GM19043 (cell line): Measurements from ENCODE around the gene SLC25A39.
A peak's percentile ranks its signal among the peaks of the same experiment; 100 is the strongest.
"Not testable (repeated sequence)": the region's sequence is repeated elsewhere in the genome, so short reads cannot be mapped to it uniquely, and the experiment has no call there.

Source experiments
- ATAC-seq: cut with Tn5 transposase; IDR thresholded peaks from one replicate; pipeline ENCODE4 v1.9.1; 2021; ENCODE audit warnings: low read depth; ENCODE audit not compliant: unreplicated experiment

Gene SLC25A39

DNA sequence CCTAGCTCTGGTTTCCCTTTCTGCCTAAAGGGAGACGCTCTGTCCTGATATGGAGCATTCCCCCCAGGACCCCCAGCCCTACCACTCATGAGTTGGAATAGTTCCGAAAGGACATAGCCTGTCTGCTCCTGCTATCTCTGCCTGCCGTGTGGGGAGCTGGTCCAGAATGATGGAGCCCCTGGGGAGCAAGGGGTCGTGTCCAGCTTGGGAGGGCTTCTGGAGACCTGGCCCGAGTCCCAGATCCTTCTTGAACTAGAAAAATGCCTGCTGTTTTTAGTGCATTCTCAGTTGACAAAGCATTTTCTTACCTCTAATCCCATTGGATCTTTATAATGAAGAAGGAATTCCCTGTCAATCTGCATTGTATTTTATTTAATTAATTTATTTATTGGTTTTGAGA, 11.3 kb upstream of the SLC25A39 start:
- no peak for ATAC-seq

DNA sequence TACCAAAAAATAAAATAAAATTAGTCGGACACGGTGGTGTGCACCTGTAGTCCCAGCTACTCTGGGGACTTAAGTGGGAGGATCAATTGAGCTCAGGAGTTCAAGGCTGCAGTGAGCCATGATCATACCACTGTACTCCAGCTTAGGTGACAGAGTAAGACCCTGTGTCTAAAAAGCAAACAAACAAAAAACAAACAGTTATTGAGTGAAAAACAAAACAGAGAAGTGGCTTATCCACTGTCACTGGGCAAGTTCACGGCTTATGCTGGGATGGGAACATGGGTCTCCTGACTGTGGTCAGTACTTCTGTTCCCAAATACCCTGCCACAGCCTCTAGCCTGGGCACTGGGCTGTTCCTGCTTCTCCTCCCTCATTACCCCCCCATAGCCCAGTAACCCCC, 10.9 kb upstream of the SLC25A39 start:
- ATAC-seq = no peak

DNA sequence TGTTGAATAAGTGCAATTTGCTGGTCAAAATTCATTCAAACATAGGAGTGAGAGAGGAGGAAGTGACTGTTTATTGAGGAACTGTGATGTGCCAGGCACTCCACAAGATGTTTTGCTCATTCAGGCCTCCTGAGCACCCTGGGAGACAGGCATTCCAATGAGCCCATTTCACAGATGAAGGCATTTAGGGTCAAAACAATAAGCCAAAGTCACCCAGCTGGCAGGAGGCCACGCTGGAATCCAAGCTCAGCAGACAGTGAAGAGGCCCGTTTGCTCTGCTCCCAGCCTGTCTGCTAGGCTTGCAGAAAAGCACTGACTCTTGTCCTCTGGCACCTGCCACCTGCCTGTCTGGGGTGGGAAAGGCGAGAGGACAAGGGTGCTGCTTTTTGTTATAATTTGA, 10.1 kb upstream of the SLC25A39 start:
- no peak for ATAC-seq

DNA sequence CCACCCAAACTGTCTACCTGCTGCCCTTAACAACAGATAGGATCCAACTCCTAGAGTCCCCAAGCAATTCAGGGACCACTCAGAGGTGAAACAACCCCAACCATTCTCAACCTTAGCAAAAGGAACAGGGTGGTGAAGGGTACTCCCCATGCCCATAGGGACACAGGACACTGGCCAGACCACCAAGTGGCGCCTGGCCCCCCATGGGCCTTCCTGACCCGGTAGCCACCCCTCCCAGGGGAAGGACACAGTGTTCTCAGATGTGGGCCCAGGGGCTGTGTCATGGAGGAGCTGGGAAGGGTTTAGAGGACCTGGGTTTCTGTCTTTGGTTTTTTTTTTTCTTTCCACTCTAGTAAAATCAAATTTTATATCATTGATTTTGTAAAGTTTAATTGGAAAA, 9.7 kb upstream of the SLC25A39 start:
- no peak for ATAC-seq

DNA sequence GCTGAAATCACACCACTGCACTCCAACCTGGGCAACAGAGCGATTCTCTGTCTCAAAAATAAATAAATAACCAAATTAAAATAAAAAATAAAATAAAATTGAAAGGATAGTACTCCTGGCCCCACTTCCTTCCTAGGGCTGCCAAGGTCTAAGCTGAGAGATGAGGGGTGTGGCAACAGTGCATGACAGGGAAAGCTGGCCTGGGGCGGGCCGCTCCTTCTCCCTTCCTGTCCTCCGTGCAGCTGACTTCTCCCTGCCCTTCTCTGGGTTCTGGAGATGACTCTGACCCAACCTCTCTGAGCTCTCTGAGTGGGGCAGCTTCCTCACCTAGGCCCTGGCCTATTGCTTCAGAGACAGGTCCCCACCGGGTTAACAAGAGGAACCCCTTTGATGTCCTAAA, 8.7 kb upstream of the SLC25A39 start:
- no peak for ATAC-seq

DNA sequence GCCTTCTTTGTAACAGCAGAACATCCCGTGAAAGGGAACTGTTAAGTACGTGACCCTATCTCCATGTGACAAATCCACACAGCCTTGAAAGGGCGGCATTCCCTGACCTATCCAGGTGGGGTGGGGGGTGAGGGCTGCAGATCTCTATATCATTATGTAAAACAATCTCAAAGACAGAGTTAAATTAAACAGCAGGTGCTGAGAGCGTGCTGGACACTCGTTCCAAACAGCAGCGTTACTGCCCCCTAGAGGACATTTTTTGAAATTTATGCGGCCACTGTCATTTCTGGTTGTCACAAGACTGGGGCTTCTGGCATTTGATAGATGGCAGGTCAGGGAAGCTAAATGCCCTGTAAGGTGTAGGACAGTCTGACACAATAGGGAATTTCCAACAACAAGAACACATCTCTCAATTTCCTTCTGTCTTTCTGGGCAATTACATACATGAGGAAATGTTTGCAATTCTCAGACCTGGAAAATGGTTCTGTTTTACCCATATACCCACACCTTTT, 6.7 kb upstream of the SLC25A39 start:
- ATAC-seq = no peak

DNA sequence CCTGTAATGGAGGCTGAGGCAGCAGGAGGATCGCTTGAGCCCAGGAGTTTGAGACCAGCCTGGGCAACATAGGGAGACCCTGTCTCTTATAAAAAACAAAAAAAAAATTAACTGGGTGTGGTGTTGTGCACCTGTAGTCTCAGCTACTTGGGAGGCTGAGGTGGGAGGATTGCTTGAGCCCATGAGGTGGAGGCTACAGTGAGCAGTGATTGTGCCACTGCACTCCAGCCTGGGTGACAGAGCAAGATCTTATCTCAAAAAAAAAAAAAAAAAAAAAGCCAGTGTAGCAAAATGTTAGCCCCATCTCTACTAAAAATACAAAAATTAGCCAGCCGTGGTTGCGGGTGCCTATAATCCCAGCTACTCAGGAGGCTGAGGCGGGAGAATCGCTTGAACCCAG, 5.6 kb upstream of the SLC25A39 start:
- not testable (repeated sequence) for ATAC-seq

DNA sequence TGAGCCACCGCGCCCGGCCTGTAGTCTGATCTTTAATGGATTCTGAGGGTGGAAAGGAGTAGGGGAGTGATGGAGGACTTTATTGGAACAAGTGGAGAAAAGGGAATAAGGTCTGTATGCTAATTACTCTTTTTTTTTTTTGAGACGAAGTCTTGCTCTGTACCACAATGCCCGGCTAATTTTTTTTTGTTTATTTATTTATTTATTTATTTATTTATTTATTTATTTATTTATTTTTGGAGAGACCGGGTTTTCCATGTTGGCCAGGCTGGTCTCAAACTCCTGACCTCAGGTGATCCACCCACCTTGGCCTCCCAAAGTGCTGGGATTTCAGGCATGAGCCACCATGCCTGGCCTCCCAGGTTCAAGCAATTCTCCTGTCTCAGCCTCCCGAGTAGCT, 4.9 kb upstream of the SLC25A39 start:
- ATAC-seq = not testable (repeated sequence)

DNA sequence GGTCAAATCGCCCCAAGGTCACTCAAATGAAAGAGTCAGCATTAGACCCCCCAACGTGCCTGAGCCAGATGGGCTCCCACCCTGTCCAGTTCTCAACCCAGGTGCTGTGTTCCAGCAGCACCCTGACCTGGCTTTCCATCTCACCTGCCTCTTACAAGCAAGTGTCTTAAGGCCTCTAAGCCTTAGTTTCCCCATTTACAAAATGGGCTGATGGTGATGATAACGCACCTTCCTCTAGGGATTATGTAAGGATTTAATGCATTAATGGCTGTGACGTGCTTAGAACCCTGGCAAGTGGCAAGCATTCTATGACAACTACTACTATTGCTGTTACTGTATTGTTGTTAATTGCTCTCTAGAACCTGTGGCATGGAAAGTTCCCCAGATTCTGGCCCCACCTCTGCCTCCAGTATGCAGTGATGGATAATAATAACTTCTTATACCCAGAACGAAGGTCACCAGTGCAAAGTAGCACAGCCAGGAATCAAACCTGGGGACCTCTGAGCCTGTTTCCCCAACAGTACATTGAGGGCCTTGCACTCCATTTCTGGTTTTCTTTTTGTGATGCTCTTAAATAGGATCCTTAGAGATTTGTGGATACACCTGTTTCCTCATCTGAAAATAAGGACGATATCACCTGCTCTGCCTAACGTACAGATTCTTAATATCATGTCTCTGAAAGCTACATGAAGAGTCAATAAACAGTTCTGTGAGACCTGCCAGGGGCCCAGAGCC, 3.3 kb upstream of the SLC25A39 start:
- no peak for ATAC-seq

DNA sequence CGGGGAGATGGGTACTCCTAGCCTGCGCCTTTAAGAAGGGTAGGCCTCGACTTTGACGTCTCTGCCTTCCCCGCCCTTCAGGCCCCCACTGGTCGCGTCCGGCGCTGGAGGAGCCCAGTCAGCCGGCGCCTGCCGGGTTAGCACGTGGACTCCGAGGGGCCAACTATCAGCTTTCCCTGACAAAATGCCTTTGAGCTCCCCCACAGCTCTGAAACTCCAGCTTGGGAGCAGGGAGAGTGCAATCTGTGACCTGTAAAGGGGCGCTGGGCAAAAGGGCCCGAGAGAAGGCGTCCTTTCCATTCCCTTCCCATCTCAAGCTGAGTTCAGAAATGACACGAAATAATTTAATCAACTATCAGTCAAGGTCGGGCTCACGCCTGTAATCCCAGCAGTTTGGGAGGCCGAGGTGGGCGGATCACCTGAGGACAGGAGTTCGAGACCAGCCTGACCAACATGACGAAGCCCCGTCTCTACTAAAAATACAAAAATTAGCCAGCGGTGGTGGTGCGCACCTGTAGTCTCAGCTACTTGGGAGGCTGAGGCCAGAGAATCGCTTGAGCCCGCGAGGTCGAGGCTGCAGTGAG, 2.3 kb upstream of the SLC25A39 start:
- ATAC-seq = peak; percentile 63

DNA sequence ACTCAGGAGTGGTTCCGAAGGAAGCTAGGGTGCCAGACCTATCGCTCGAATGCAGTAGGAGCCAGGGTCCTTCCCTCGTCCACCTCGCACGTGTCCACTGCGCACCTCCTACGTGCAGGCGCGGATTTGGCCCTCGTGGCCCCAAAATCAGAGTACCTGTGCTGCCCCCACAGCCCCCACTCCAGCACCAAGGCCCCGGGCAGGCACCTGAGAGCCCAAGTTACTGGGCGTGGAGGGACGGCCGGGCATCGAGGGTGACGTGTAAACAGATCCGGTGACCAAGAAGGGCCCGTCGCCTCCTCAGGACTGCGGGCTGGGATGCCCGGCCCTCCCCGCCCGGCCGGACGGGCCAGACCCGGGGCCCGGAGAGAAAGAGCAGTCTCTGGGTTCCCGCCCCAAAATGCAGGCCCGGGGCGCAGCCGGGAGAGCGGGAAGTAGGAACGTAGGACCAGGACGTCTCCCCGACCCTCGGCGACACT, 492 bp downstream of the SLC25A39 start:
- ATAC-seq = no peak

DNA sequence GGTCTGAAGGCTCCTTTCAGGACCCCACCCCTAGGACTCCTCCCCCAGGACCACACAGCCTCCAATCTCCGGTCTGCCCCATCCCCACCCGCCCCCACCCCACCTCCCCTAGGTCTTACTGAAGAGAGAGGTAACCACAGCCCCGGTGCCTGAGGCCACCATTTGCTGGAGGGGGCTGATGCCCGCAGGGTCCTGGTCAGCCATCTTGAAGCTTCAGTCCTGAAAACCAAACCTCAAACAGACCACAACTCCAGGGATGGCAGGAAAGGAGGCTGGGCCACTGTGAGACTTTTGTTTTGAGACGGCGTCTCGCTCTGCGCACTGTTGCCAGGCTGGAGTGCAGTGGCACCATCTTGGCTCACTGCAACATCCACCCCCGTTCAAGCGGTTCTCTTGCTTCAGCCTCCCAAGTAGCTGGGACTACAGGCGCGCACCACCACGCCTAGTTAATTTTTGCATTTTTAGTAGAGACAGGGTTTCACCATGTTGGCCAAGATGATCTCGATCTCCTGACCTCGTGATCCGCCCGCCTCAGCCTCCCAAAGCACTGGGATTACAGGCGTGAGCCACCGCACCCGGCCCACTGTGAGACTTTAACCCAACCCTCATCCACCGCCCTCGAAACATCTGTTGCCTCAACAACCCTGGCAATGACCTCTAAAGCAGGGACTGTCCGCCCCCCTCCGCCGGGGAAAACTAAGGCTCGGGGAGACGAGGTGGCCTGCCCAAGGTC, 1.1 kb downstream of the SLC25A39 start:
- ATAC-seq = no peak

DNA sequence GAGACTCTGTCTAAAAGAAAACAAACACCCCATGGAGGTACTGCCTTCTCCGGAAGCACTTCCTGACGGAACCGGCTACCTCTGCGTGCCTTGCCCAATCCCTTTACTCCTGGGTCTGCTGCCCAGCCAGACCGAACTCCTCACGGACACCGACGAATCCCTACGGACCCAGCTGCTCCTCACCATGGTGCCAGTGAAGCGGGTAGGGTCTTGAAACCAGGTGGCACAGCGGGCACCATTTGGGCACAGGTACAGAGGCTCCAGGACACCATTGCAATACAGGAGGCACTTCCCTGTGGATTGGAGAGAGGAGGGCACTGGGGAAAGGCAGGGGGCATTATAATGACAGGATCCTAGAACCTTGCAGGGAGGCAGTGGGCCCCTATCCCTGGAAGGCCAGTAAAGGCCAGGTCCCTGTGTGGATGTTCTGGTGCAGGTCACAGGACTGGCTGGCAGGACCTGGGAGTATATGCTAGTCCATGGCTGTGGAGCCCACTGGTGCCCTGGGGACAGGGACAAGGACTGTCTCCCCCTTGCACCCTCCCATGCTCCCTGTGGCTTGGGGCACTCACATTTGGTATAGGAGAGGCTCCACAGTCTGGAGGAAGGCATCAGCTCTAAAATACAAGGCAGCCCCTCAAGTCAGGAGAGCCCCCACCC, 2.3 kb downstream of the SLC25A39 start:
- no peak for ATAC-seq

DNA sequence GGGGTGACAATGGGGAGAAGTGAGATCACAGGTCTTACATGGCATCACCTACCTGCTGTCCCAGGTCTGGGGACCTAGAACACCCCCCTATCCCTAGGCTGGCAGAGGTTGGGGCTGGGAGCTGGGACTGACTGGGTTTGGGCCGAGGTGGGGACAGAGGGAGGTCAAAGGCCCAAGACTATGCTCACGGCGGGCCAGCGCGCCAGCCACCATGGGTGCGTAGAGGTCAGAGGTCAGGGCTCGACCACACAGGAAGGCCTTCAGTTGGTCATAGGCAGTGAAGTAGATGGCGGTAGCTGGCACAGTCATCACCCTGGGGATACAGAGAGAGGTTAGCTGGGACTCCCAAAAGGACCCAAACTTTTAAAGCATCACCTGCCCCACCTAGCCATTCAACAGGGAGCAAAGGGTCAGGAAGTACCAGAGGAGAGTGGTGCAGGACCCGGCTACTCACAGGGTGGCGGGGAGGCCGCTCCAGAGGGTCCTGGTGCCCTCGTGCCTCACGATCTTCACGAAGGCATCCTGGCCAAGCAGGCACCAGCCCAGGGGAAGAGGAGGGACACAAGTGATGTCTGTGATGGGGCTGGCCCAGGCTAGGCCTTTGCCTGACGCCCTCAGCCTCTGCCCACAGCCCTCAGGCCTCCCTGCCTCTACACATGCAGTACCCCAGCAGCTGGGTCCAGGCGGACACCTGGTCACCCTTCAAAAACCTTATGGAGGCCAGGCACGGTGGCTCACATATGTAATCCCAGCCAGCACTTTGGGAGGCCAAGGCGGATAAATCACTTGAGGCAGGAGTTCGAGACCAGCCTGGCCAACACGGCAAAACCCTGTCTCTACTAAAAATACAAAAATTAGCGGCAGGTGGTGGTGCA, 3.1 kb downstream of the SLC25A39 start:
- no peak for ATAC-seq

DNA sequence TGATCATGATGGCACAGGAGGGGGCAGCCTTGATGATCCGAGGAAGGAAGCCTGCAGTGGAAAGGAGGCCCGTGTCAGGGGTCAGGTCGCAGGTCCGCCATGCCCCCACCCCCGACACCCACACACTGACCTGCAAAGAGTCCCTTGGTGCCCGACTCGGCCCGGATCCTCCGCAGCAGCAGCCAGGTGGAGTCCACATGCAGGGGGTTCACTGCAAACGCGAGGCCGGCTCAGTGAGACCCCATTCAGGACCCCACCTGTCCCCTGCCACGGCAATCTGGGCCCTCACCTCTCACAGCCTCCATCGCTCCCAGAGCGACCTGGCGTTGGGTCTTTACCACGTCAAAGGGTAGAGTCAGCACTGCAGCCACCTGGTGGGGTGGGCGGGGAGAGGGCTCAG, 4.6 kb downstream of the SLC25A39 start:
- ATAC-seq = no peak

DNA sequence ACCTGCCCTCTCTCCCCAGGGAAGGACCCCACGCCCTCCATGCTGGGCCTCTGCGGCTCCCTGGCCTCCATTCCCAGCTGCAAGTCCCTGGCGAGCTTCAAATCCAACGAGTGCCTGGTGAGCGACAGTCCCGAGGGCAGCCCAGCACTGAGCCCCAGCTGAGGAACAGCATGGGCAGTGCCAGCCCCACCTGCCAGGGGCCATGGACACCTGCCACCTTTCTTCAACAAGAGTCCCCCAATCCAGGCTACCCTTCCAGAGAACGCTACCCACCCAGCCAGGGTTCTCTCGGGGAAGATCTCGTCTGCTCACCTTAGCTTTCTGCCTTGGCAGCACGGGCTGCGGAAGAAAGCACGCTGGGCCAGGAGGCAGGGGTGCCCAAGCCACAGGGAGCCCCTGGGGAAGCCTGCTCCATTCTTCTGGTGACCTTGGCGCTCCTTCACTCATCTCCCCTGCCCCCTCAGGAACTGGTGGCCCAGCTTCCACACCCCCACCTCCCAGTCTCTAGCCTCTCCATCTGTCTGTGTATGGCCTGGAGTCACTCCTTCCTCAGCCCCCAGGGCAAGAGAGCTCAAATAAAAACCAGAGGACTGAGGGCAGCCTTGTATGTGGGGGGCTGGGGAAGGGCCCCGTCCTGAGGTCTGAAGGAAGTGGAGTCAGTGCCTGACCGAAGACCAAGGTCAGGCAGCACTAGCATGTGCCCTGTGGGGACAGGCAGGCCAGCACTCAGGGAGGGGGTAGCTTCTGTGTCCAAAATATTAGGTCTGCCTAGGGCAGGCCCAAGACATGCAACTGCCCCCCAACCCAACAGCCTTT, 6.3 kb downstream of the SLC25A39 start:
- no peak for ATAC-seq

DNA sequence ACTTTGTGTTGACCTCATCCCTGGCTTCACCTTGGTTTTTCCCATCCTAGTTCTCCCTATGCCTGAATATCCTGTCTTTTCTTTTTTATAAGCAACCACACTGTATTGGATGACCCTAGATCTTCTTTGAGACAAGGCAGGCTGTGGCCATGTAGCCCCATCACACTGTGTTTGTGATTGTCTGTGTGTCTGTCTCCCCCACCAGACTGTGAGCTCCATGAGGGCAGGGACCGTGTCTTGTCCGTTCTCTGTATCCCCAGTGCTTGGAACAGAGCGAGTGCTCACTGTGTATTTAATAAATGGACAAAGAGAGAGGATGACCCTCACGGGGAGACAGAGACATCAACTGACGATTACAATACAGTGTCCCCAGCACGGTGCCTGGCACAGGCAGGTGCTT, 7.1 kb downstream of the SLC25A39 start:
- no peak for ATAC-seq

DNA sequence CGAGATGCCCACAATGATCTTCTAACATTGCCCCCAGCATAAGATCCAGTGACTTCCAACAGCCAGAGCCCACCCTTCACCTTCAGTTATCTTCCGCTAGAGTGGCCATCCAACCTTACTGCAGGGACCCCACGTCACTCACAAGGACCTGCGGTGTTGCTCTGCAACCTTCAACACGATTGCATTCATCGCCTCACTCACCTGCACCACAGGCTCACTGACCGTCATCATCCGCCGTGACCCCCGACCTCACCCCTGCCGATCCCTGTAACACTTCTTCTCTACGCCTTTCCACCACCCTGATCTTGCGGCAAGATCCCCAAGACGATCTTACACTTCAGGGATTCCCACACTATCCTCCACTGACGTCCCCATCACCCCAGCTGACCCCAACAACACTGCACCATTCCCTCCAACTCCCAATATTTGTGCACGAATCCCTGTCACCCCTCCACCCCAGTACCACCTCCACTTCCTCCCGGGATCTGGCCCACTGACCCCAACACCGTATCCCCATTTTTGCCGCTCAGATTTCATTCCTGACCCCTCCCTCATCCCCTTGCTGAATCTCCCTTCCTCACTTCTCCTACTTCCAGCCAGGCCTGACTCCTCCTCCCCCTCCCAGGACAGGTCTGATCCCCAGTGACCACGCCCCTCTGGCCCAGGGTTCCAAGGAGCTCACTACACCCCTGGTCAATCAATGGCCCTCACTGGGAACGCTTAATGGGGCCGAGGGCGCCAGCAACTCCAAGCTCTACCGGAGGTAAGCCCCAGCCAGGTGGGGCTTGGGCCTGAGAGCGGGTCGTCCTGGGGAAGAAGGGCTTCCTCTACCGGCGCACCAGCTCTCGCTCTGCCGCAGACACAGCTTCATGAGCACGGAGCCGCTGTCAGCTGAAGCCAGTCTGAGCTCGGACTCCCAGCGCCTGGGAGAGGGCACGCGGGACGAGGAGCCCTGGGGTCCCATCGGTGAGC, 8.6 kb downstream of the SLC25A39 start:
- no peak for ATAC-seq
